Stimulated activated CD8-positive, alpha-beta memory T cell treated with anti-CD3 and anti-CD28 coated beads, Interleukin-12 subunit alpha, Interleukin-12 subunit beta, amount 100 ng/mL, for 4 hours (primary cell): ENCODE measurements around the gene HBG2.

Source experiments
- DNase-seq: peaks from one replicate; pipeline ENCODE4 v3.0.0-alpha.2; 2020; ENCODE audit warnings: low read depth

The HBG2 gene

DNA sequence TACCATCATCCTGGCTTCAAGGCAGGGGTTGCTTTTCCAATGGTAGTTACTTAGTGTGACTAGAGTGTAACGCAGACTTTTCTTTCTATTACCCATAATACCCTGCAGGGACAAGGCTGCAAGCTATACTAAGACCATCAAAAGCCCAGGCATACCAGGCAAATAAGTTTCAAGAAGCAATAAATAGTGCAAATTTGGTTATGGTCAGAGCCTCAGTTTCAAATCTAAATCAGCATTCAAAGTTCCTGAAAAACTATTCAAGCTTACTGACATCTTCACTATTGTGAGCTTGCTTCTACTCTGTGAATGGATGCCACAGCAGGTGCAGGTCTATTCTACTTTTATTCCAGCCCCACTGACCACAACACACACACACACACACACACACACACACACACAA is 25.2 kb downstream of the HBG2 start:
- DNase-seq, result no peak

DNA sequence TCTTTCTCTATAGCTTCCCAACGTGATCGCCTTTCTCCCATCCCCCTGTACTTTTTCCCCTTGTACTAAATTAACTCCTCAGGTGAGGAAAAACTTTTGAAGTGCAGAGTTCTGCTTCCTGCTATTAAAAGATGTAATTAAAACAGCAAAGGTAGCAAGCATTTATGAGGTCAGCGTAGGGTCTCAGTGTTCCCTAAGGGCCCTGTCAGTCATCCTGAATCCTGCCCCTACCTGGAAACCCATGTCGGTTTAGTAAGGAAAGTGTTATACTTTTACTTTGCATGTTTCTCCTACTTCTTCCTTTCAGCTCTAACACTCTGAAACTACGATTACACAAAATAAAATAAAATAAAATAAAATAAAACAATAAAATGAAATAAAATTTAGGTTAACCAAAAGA is 26.5 kb downstream of the HBG2 start:
- no peak for DNase-seq

DNA sequence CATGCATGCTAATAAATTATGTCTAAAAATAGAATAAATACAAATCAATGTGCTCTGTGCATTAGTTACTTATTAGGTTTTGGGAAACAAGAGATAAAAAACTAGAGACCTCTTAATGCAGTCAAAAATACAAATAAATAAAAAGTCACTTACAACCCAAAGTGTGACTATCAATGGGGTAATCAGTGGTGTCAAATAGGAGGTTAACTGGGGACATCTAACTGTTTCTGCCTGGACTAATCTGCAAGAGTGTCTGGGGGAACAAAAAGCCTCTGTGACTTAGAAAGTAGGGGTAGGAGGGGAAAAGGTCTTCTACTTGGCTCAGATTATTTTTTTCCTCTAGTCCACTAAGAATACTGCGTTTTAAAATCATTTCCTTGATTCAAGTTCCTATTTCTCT is 26.9 kb downstream of the HBG2 start:
- no peak for DNase-seq

DNA sequence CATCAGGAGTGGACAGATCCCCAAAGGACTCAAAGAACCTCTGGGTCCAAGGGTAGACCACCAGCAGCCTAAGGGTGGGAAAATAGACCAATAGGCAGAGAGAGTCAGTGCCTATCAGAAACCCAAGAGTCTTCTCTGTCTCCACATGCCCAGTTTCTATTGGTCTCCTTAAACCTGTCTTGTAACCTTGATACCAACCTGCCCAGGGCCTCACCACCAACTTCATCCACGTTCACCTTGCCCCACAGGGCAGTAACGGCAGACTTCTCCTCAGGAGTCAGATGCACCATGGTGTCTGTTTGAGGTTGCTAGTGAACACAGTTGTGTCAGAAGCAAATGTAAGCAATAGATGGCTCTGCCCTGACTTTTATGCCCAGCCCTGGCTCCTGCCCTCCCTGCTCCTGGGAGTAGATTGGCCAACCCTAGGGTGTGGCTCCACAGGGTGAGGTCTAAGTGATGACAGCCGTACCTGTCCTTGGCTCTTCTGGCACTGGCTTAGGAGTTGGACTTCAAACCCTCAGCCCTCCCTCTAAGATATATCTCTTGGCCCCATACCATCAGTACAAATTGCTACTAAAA is 27.8 kb downstream of the HBG2 start, which contains the start of gene HBB:
HBB (minus strand) TSS at position 340 of the 579 bp plus-strand sequence; CDS start at position 290, 50 bp downstream.
- no peak for DNase-seq

DNA sequence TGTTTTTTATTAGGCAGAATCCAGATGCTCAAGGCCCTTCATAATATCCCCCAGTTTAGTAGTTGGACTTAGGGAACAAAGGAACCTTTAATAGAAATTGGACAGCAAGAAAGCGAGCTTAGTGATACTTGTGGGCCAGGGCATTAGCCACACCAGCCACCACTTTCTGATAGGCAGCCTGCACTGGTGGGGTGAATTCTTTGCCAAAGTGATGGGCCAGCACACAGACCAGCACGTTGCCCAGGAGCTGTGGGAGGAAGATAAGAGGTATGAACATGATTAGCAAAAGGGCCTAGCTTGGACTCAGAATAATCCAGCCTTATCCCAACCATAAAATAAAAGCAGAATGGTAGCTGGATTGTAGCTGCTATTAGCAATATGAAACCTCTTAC is 29.1 kb downstream of the HBG2 start:
- DNase-seq, result no peak

DNA sequence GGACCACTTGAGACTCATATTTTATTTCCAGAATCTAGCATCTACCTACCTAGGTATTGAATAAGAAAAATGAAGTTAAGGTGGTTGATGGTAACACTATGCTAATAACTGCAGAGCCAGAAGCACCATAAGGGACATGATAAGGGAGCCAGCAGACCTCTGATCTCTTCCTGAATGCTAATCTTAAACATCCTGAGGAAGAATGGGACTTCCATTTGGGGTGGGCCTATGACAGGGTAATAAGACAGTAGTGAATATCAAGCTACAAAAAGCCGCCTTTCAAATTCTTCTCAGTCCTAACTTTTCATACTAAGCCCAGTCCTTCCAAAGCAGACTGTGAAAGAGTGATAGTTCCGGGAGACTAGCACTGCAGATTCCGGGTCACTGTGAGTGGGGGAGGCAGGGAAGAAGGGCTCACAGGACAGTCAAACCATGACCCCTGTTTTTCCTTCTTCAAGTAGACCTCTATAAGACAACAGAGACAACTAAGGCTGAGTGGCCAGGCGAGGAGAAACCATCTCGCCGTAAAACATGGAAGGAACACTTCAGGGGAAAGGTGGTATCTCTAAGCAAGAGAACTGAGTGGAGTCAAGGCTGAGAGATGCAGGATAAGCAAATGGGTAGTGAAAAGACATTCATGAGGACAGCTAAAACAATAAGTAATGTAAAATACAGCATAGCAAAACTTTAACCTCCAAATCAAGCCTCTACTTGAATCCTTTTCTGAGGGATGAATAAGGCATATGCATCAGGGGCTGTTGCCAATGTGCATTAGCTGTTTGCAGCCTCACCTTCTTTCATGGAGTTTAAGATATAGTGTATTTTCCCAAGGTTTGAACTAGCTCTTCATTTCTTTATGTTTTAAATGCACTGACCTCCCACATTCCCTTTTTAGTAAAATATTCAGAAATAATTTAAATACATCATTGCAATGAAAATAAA is 29.8 kb downstream of the HBG2 start:
- DNase-seq, result no peak

DNA sequence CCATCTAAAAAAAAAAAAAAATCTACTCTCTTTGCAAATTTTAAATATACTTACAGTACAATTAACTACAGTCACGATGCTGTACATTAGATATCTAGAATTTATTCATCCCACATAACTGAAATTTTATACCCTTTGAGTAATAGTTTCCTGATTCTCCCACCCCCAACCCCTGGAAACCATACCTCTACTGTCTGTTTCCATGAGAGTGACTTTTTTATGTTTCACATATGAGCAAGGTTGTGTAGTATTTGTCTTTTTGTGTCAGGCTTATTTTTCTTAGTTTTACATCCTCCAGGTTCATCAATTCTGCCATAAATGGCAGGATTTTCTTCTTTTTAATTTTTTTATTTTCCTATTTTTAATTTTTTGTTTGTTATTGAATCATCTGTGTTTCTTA is 30.9 kb downstream of the HBG2 start:
- DNase-seq, result no peak

DNA sequence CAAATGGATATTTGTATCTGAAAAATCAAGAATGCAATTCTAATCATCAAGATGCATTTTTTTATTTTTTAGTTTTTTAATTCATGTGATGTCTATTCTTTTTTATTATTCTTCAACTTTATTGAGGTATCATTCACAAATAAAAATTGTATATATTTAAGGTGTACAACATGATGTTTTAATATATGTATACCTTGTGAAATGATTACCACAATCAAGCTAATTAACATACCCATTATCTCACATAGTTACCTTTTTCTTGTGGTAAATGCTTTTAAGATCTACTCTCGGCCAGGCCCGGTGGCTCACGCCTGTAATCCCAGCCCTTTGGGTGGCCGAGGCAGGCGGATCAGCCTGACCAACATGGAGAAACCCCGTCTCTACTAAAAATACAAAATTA is 31.4 kb downstream of the HBG2 start:
- no peak for DNase-seq

DNA sequence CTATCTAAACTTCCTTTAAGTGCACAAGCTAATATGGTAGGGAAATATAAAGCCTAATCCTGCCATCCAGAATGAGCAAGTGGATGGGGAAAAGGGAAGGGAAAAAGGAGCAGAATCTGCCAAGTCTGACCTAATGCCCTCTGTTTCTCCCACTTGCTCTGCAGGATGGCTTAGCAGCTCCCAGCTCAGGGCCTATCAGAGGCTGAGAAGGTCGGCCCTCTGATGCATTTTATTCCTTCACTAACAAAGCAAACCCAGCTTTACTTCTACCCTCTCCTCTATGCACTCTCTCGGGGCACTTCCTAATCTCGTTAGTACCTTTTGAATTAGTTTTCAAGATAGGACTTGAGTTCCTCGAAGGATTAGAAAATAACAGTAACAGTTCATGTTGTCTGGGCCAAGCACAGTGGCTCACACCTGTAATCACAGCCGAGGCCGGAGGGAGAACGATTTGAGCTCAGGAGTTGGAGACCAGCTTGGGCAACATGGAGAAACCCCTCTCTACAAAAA is 44.1 kb downstream of the HBG2 start:
- no peak for DNase-seq

DNA sequence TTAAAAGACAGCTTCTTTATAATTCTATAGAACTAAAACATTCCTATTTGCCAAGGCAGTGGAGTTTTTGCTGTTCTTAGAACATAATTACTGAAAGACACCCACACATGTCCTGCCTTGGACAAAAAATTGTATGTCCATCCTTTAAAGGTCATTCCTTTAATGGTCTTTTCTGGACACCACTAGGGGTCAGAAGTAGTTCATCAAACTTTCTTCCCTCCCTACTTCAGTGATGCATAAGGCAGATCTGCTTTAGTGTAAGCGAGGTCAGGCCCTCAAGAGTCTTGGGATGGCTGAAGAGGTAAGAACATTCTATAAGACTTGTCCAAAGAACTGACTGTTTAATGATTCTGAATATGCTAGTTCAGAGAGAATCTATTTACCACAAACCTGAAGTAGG is 49.8 kb downstream of the HBG2 start:
- DNase-seq, result no peak

DNA sequence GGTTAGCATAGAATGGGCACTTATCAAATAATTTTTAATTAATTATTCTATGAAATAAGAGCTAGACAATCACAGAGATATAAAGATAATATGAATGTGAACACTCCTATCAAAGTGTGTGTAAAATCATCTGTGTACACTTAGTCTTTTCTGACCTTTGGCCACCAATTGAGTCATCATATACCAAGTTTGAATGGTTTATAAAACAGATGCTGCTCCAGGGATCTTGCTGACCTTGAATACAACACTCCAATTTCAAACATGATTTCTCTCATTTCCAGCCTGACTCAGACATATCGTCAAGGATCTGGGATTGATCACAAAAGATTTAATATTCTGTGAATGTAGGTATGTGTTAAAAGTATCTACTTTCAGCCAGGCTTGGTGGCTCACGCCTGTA is 51.2 kb downstream of the HBG2 start:
- no peak for DNase-seq
